GM18502 (cell line): ENCODE data around the gene ELAVL2.

Experiments
- ATAC-seq: cut with Tn5 transposase; IDR thresholded peaks from one replicate; pipeline ENCODE4 v1.9.1; 2021; ENCODE audit warnings: mild to moderate bottlenecking; ENCODE audit not compliant: unreplicated experiment, poor library complexity

The ELAVL2 gene

DNA sequence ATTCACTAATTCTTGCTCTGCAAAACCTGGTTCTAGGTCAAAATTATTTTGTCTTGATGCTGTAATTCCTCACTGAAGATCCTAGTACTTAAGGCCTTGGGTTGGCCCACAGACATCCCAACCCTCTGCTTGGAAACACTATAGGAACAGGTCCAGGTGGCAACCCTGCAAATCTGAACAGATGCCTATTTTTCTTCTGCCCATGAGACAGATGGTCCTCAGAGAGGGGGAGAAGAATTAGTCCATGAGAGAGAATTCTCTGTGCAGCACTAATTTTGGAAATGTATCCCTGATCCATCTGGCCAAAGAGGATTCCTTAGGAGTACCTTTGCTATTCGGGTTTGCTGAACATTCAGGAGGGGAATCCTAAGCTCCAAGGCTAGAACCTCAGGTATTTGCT, 156.3 kb downstream of the ELAVL2 start:
- ATAC-seq, result no peak

DNA sequence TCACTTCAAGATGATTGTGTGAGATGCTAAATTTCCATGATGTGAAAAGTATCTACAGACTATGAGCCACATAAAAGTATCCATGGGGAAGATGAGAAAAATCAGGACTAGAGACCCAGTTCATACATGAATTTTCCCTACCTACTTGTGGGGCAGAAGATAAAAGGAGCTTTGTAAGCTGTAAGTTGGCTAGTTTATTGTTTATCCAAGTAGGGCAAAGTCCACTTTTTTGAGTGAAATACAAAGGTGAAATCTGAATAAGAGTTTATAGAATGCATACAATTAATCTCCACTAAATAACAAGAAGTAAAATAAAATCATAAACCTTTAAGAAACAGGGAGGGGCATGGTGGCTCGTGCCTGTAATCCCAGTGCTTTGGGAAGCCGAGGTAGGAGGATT, 160.4 kb downstream of the ELAVL2 start:
- no peak for ATAC-seq

DNA sequence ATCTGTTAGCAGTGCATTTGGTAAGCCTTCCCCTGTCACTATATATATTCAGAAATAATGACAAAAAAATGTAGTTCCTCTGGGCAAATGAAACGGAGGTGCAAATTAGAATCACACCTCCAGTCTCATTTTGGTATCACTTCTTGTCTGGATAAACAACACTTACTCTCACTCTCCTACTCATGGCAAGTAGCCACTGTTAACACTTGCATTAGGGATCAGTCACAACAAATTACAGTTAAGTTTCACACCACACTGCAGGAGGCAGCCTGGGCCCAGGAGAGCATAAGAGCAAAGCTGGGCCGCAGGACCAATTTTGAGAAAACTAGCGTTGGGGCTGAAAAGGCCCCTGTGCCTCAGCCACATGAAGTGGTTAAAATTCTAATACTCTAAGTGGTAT, 161.0 kb downstream of the ELAVL2 start:
- no peak for ATAC-seq

DNA sequence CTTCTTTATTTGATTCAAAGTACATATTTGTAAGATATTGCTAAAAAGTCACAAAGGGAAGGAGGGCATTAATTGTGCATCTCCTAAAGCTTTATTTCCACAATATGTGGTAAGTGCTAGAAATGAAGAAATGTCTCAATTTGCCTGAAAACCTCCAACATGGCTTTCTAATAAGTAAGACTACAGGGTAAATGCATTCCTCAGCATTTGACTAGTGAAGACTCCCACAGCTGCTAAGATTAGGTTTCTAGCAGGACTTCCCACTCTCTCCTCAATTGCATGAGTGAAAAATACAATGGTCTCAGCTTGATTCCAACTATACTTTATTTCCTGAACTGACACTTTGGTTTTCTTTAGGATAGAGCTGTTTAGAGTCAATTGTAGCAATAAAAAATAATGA, 162.1 kb downstream of the ELAVL2 start:
- ATAC-seq, result no peak

DNA sequence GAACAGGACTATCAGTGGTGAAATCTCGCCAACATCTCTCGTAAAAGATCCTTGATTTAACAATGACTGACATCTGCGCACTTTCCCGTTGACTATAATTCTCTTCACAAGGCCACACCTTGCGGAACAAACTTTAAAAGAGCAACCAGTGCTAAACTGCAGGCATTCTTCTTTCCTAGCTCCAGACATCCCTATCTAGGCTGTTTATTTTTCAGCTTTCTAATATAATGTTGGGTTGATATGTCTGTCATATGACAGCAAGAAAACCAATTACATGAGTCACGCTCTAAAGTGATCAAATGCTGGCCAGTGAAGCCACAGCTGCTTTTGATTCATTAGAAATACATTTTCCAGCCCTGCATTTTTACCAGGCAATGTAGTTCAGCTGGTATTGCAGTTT, 162.5 kb downstream of the ELAVL2 start:
- no peak for ATAC-seq

DNA sequence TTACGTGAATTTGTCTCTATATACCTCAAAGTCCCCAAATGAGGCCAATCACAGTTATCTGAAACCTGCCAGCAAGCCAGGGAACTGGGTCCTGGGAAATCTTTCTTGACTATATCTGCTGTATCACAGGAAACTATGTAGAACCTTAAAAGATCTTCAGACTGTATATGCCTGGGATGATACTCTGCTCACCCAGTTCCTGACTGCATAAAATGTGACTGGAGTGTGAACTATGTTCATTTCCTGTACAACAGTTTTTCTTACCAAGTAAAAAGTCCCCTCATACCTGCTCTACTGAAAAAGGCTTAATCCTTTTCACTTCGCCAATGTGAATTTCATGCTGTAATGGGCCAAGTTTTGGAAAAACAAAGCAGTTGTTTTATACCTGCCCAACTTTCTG, 162.9 kb downstream of the ELAVL2 start:
- no peak for ATAC-seq

DNA sequence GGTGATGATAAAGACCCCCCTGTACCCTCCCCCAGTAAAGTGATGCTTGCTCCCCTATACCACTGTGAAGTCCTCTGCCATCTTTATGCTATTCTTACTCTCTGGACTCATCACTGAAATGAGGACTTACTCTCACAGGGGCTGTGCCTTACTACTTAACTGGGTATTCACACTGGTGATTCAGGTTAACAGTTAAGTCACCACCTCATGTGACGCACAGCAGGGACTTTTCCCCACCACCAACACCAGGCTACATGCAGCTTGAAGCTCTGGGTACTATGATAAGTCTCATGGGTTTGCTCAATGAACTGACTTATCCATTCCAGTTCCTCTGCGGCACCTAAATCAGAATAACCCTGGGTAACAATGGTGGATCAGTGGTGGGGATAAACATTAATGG, 163.7 kb downstream of the ELAVL2 start:
- ATAC-seq, result no peak

DNA sequence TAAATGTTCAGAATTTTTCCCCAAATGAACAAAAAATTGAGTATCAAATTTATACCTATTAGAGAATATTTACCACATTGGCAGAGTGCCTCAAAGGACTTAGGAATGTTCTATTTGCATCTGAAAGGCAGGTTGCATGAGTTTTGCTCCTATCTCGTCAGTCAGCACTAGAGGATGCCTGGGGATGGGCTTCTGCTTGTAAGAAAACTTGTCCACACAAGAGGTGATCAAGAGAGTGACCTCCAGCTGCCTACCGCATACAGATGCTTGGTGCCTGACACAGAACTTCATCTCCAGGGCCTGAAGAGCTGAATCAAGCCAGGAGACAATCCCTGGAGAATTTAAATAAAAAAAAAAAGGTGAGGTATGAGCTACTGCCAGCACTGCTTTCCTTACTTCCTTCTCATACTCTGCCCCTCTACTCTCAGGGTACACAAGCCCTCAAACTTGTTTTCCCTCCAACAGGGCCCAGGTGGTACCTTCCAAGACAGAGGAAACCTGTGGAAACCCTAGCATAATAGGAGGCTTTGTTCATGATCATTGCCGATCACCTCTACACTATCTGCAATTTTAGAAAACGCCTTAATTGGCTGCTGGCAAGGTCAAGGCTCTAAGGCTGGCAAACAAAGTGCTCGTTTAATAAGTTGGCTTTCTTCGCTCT, 166.6 kb downstream of the ELAVL2 start:
- no peak for ATAC-seq

DNA sequence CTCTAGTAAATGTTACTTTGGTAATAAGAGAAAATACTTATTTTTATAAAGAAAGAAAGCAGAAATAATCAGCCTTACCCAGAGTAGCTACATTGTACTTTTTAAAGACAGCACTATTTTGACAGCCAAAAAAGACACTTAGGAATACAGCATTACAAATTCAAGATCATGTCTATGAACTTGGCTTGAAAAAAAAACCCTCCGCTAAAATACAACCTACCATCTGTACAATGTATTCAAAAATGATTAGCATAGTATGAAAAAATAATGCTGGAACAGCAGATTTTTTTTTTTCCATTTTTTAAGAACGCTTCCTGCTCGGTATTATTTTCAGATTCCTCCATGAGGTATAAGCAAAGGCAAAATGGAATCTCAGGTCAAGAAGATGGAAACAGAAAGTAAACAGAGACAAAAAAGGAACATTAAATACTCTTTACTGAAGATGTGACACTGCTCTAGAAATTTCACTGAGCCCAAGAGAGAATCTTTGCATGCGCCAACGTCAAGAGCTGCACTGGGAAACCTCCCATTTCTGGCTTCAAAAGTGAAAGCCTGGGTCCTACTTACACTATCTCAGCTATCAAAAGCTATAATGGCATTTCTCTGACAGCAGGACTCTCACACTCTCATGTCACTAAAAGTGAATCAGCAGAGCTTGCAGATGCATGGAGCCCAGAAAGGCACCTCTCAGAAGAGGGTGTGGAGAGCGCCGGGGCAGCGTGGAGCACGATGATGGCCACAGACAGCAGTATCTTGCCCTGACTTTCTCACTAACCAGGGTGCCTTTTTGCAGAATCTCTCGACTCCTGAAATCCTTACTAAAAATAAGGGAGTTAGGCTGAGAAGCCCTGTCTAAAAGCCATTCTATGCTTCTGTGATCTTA, 167.4 kb downstream of the ELAVL2 start:
- ATAC-seq, result no peak

DNA sequence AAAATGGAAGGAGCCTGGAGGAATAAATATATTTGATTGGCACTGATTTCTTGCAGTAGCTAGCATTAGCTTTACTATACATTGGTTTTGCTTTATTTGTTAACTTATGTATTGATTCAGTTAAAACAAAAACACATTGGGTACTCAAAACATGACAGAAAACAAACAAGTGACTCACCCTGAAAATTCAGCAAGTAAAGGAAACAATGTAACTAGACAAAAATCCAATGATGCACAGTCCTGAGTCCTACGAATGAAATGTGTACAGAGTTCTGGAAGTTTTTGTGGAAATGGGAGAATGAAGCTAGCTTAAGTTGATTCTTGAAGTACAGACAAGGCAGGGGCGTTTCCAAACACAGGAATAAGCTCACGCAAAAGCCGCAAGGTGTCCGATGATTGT, 175.0 kb downstream of the ELAVL2 start:
- ATAC-seq, result no peak

DNA sequence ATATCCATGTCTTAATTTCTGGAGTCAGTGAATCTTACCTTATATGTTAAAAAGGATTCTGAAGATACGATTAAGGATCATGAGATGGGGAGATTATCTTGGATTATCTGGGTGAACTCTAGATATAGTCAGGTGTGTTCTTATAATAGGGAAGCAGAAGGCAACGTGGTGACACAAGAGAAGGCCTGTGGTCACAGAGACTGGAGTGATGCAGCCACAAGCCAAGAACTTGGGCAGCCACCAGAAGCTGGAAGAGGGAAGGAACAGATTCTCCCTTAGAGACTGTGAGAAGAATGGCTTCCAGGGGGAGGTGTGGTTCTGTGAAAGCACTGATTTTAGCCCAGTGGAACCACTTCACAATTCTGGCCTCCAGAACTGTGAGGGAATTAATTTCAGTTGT, 177.4 kb downstream of the ELAVL2 start:
- ATAC-seq, result no peak

DNA sequence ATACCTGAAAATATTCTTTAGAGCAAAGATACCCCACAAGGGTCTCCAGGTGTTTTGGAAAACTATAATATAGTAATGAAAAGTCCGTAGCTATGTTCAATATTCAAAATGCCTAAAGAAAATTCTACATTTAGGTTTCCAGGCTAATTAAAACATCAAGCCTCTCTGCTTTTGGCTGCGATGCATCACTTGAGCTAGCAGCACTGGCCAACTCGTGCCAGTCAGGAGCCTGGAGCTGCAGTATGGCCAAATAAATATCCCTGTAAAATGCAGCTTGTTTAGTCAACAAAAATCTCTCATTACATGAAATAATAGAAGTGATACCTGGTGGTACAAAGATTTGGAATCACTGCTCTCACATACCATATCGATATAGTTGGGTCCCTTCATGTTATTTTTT, 181.1 kb downstream of the ELAVL2 start:
- ATAC-seq, result no peak

DNA sequence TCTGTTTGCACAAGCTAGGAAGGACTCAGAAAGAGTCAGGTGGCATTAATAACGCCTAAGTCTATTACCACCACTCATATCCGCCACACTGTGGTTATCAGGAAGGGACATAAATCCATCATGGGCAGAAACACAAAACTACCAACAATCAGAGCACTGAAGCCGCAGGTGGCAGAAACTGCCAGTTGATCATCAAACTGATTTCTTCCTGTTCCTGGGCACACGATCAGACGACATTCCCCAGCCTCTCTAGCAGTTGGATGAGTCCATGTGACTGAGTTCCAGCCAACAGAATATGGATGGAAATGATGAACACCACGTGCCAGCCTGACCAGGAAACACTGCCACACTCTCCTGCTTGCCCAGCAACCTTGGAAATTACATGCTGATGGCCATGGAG, 181.7 kb downstream of the ELAVL2 start:
- no peak for ATAC-seq

DNA sequence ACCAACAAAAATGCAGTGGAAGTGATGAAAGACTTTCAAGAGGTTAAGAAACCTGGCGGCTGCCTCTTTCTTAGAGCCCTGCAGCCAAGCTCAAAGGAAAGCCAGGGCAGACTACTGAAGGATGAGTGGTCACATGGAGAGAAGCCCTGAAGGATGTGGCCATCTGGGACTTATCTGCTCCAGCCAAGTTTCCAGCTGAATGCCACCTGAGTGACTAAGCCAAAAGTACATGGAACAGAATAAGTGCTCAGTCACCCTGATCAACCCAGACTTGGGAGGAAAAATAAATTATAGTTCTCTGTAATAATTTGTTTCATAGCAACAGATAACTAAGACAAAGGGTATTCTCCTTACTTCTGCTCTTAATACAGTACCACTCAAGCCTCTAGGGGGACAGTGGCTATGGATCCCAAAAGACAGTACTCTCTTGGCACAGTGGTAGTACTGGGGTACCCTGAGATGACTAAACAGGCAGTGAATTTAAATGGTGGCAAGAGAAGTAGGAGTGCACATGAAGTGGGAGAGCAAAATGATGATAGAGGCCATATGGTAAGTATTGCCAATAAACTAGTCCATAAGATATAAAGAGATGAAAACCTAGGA, 182.3 kb downstream of the ELAVL2 start:
- ATAC-seq, result no peak
